Measurements from ENCODE around the gene LRGUK.

Gene LRGUK

DNA sequence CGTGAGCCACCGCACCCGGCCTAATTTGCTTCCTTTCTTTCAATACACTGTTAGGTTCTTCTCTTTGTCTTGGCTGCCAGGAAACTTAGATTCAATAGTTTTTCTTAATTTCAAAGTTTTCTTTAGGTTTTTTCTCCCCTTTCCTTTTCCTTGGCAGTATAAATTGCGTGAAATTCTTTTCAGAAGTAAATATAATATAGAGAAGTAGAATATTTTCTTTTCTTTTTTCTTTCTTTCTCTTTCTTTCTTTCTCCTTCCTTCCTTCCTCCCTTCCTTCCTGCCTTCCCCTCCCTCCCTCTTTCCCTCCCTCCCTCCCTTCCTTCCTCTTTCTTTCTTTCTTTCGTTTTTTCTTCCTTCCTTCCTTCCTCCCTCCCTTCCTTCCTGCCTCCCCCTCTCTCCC lies 1.7 kb downstream of the LRGUK start:
- no peak for DNase-seq (ENCODE audit: low read depth)

DNA sequence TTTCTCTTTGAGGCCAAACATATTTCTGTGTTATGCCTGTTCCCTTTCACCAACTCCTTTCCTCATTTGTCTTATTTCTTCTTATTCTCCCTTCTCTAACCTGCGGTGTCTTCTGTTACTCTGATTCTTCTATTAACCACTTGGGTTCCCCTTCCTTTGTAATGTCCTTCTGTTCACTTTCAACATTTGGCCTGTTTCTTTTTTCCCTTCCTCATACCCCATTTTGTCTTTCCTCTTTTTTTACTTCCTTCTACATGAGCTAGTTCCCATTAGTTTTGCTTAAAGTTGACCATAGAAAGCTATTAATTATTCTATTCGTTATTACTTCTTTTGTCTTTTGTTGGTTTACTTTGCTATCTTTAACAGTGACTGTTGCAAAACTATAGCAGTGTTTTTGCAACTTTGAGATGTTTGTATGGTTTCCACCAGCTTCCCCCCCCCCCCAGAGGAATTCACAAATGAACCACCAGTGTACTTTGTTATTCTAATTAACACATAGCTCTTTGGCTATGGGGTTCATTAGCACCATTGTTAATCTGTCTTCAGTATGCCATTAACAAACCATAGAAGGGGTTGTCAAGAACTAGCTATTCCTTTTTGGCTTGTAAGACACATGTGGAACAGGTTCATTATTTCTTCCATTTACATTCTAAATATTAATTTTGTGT lies 2.9 kb downstream of the LRGUK start:
- no peak for DNase-seq (ENCODE audit: low read depth)

DNA sequence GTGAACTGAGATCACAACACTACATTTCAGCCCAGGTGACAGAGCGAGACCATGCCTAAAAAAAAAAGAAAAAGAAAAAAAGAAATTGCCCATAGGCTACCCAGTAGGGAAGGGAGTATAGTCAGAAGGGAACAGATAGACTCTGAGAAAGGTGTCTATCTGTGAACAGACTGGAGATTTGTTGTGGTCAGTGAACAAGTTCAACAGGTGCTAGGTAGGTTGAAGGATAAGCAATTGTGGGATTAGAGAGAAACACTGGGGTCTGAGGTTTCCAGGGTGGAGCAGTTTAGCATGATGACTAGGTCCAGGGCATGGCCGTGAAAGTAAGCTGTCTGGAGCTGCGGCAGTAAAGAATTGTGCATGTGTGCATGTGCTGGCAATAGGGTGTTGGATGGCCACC lies 6.9 kb downstream of the LRGUK start:
- DNase-seq (ENCODE audit: low read depth): no peak

DNA sequence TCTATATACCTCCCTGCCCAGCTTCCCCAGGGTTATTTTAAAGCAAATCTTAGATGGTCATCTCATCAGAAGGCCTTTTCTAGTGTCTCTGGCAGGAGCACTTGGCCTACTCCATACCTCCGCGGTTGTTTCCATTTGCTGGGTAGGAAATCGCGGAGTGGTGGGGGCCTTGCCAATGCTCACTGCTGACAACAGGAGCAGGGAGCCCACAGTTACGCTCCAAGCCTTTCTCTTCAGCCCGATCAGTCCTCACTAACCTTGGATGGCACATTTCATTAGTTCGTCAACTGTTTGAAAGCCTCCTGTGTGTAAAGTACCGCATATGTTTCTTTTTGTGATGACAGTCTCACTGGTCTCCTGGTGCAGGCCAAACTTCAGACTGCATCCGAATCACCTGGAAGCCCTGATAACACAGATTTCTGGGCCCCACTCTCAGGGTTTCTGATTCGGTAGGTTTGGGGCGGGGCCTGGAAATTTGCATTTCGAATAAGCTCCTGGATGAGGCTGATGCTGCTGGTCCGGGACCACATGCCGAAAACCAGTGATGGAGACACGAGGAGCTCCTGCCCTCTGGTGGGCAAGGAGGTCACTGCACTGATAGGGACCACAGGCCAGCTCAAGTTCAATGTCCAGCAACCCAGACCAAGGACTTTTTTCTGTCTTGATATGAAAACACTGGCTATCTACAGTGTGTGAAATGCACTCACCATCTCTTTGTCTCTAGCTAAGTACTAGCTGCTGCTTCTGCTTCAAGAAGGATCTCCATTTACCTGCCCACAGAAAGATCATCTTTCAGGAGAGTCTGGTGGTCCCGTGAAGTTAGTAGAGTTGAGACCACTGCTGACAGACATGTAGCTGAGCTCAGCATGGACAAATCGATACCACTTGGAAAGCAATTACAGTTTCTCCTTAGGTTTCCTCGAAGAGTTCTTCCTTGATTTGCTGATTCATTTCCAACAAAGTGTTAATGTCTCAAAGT lies 14.0 kb downstream of the LRGUK start:
- DNase-seq (ENCODE audit: low read depth): peak; percentile 32

DNA sequence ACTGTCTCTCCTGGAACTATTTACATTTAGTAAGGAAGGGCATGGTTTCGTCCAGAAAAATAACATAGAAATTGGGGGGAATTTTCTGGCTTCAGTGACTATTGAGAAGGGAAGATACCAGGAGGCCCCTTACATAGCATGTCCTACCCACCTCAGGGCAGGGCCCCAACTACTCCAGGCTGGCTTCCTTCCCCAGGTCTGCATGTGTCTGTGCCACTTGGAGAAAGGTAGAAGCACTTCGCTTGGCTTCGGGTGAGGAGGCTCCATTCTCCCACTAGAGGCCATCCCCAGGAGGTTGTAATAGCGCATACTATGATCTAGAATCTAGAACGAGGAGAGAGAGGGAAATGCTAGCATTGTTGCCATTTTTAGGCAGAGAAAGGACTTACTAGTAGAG lies 14.7 kb downstream of the LRGUK start:
- DNase-seq (ENCODE audit: low read depth): no peak

DNA sequence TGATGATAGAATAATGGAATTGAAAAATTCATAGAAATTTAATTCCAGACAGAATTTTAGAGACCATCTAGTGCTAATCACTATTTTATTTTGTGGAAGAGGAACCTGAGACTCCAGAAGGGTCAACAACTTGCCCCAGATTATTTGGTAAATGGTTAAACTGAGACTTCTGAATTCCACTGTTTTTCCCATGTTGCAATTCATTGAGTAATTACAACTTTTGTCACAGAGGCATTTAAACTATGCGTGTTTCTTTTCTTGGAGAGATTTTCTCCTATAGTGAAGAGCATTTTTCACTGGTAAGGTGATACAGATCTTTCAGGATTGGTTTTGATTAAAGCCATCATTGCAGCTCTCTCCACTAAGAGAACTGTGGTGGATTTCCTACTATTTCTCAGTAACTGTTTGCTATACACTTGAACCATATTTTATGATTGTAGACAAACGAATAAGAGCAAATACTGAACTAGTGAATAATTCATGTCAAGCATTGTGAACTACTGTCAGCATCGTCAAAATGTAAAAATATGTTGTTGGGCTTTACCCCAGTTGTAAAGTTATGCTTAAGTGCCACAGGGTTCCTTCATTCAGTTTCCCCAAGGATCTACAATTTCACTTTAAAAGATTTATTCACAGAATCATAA lies 26.5 kb downstream of the LRGUK start:
- no peak for DNase-seq (ENCODE audit: low read depth)

DNA sequence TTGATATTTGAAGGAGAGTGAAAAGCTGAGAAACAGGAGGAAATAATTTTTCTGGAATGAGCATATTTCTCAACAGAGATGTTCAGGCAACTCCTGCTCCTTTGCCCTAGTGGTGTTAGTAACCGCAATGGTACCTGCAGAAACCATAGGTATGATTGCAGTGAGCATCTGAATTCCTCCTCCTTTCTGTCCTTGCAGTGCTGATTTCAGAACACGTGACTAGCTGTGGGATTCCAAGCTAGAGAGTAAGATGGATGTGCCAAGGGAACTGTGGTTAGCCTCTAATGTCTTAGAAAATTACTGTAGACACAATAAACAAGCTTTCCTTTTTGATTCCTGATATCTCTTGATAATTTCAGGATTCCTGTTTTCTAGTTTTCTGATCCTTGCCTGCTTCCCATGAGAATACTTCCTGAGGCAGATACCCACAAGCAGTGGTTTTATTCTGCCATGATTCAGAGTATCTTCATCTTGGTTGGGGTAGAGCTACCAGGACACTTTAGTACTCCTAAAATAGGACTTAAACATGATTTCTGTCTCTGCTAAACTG lies 27.5 kb downstream of the LRGUK start:
- DNase-seq (ENCODE audit: low read depth): no peak

DNA sequence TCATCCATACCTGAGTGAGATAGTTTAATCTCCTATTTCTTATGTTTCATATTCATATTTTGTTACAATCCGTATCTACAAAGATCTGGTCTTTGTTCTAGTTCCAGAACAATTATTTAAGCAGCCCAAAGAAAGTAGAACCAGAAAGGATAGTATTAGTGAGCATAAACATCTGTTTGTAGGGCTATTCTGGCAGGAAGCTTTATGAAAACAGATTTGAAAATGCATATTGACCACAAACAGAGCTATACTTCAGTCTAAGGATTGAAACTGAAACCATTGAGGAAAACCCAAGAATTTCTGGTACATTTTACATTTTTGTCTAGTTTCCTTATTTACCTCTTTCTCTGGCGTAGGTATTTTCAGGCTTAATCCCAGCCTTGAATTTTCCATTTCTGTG lies 28.1 kb downstream of the LRGUK start:
- no peak for DNase-seq (ENCODE audit: low read depth)

DNA sequence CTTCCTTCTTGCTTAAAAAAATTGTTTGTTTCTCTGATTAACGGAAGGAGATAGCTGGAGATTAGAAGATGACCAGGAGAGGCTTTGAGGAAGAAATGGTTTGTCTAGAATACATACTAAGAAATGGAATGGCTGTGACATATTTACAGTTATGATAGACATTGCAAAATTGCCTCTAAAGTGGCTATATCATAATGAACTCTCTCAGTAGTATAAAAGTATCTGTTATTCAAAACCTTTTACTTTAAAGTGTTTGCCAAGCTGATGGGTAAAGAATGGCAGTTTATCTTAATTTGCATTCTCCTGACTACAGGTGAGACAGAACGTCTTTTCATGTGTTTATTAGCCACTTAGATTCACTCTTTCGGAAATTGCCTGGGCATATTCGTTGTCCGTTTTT lies 28.7 kb downstream of the LRGUK start:
- no peak for DNase-seq (ENCODE audit: low read depth)

DNA sequence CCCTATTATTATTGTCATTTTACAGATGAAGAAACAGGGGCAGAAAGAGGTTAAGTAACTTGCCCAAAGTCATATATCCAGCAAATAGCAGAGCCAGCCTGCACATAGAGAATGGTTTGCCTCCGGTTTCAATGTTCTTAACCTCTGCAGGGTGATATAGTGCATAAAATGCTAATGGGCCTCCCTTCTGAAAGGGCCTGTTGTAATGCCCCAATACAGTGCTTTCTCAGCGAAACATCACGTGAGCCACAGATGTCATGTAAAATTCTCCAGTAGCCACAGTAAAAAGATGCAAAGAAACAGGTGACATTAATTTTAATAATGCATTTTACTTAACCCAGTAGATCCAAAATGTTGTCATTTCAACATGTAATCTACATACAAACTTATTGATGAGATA lies 38.1 kb downstream of the LRGUK start:
- no peak for DNase-seq (ENCODE audit: low read depth)

DNA sequence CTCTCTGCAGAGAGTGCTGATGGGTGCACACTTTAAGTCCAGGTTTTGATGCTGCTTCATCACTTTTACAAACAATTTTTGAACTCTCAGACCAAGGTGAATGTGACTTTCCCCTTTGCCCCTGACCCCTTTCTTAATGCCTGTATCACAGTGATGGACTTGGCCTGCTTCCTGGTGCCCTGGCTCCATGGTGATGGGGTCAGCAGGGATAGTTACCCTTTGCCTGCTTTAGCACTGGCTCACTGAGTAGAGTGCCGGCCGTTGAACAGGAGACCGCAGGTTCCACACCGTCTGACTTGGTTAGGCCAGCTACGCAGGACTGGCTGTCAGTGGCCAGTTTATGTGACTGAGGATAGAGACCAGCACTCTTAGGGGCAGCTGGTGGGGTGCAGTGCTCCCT lies 40.1 kb downstream of the LRGUK start:
- no peak for DNase-seq (ENCODE audit: low read depth)

DNA sequence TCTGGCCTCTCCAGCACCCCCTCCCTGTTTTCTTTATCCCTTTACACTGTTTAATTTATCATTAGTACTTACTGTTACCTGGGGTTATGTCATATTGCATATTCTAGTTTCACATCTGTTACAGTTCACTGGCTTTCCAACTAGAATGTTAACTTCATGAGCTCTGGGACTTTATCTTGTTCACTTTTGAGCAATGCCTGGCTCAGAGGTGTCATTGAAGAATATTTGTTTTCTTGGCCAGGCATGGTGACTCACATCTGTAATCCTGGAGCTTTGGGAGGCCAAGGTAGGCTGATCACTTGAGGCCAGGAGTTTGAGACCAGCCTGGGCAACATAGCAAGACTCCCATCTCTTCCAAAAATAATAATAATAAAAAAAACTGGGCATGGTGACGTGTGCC lies 40.7 kb downstream of the LRGUK start:
- no peak for DNase-seq (ENCODE audit: low read depth)

DNA sequence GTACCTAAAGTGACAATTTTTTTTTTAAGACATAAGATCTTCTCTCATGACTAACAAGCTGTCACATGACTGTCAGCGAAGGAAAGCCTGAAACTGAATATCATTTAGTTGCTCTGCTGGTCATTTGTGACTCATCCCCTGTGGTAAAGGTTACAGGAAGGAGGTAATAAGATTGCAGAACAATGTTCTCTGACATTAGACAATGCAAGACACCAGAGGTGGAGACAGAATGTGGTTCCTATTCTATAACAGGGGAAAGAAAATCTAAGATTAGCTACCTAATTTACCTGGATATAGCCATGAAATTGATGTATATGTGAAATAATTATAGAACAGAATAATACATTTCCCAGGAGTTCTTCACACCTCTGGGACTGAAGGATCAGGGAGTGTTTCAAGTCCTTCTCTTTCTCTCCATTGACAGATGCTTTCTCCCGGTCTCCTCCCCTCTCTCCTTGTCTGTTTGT lies 47.7 kb downstream of the LRGUK start:
- no peak for DNase-seq (ENCODE audit: low read depth)

DNA sequence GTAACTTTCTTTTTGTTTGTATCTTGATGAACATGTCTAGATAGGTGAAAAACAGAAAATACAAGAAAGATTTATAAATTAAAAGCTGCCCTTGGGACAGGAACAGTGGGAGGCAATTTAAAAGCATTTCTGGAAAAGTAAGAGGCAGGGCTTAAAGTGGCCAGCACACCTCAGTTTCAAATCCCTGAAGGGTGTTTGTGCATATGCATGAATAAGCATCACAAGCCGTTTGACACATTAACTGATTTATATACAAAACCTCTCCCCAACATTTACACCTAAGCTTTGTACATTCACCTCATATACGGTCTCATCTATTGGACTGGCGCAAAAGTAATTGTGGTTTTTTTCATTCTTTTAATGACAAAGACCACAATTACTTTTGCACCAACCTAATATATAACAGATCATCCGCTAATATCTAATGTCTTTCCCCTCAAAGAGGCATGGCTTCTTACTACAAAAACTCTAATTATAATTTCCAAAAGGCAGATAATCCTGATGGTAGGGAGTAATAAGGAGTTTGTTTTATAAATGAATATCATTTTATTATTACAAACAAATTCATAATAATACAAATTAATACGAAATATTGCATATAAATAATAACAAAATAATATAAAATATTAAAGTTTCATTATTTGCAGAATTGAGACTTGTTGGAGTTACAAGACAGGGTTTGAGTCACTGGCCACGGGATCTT lies 48.3 kb downstream of the LRGUK start:
- no peak for DNase-seq (ENCODE audit: low read depth)

DNA sequence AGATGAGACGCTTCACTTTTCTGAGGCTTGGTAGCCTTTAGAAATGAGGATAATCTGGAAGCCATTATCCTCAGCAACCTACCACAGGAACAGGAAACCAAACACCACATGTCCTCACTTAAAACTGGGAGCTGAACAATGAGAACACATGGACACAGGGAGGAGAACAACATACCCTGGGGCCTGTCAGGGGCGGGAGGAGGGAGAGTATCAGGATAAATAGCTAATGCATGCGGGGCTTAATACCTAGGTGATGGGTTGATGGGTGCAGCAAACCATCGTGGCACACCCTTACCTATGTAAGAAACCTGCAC lies 48.9 kb downstream of the LRGUK start:
- DNase-seq (ENCODE audit: low read depth): no peak

DNA sequence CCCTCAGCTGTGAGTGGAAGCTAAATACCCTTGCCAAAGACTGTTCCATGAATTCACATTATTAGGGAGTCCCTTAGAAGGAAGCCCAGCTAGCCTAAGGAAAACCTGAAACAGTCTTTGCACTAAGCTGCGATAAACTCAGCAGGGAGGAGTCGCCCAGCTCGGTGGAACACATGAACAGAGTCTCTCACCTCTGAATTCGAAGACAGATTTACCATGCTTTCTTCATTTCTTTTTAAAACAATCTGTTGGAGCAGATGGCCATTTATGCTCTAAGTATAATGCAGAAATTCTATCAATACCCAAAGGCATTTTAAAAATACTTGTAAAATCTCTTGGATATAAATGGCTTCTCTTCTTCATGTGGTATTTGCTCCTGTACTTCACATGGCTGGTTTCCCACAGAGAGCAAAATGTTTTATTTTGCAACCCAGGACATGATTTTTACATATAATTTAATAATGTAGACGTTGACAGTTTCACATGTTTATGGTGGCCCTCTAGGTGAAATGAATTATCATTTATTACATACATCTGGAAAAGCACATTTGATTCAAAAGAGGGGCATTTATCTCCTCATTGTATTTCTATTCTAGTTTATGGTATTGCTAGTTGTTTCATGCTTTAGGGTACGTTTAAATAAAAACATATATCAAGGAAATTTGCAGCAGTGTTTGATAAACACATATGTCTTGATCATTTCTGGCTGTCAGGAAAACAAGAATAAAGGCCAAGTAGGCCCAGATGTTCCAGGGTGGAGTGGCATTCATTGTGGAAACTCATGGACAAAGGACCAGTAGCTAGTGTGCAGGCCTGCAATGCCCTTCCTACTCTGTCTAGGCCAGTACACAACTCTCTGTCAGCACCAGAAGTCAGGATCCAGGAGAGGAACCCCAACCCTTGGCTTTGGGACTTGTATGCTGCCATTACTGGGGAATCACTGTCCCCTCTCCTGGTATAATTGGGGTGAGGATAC lies 52.2 kb downstream of the LRGUK start:
- DNase-seq (ENCODE audit: low read depth): no peak

DNA sequence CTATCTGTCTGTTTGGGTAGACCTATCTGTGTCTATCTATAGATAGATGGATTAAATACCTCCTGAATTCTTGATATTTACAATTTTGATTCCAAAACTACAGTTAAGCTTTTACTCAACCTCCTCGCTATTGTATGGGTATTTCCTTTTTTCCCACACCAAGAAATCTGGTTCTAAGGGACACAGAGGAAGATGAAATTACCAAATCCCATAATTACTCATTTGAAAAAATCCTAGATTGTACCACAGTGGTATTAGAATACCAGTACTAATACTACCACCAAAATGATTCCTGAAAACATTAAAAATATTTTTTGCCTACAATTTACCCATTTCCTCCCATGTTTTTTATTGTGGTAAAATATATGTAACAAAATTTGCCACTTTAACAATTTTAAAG lies 53.2 kb downstream of the LRGUK start:
- no peak for DNase-seq (ENCODE audit: low read depth)

DNA sequence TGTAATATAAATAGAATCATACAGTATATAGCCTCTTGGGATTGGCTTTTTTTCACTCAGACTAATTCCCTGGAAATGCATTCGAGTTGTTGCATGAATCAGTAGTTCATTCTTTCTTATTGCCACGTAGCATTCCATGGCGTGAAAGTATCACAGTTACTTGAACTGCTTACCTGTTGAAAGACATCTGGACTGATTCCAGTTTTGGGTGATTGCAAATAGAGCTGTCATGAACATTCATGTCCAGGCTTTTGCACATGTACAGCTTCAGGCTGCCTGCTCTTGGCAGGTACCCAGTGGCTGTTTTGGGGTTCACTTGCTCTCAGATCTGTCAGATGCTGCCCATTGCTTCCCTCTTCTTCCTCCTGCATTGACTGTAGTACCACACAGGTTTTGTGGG lies 54.9 kb downstream of the LRGUK start:
- DNase-seq (ENCODE audit: low read depth): no peak

DNA sequence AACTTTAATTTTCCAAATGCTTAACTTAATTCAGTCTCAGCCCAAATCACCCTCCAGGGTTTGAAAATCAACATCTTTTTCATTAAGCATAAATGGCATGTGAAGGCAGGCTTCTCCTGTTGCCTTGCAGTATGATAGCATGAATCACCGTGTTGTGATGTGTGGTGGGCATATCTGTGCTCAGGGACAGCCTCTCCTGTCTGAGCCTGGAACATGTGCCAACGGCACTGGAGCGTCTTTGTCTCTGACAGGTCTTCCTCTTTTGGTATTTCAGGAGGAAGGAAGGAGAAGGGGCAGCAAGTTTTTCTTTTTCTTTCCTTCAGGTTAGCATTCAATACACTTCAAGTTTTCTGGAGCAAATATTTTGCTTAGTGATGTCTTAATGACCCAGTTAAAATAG lies 57.6 kb downstream of the LRGUK start:
- DNase-seq (ENCODE audit: low read depth): no peak

DNA sequence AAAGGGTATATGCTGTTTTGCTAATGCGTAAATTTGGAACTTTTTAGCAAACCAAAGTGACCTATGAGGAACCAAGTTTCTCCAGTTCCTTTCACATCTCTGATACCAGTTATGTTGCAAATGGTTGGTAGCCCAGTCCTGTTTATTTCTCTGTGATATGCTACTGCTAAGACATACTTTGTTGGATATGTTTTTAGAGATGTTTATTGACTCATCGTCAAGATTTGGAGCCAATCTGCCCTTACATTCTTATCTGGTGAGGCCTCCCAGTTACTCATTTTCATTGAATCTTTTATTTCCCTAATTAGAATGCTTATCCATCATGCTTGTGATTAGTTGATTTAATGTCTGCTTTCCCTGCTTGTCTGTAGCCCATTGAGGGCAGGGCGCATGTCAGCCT lies 58.9 kb downstream of the LRGUK start:
- DNase-seq (ENCODE audit: low read depth): no peak

DNA sequence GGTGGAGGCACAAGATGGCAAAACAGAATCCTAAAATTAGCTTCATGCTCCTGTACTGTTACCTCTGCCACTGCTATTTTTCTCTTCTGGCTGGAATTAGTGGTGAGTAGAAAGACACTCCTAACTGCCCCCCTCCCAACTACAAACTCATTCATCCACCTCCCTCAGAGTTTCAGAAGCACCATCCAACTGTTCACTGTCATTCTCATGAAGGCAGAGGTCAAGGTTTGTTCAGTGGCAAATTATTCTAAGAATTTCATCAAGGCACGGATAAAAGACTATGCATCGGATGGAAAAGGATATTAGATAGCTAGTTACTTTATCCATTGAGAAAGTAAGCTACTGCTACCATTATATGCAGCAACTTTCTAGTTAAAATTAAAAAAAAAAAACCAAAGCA lies 59.7 kb downstream of the LRGUK start:
- DNase-seq (ENCODE audit: low read depth): no peak

All from activated T-cell treated with anti-CD3 and anti-CD28 coated beads for 48 hours (primary cell).